Endodermal cell (in vitro differentiated cells): ENCODE data around the gene PIEZO2. TPM values are rescaled to one million over a fixed set of nuclear protein-coding genes. Genes with fewer than 3 reads are reported as not detected.
"Not testable (repeated sequence)": the region's sequence is repeated elsewhere in the genome, so short reads cannot be mapped to it uniquely, and the experiment has no call there.

Source experiments
- DNase-seq: peaks from one replicate; pipeline ENCODE4 v3.0.0-alpha.2; 2017
- H3K27ac ChIP-seq: 2 replicates; pipeline ENCODE4 v1.5.1; 2013; ENCODE audit warnings: mild to moderate bottlenecking, low read depth, low read length, moderate library complexity
- H3K27me3 ChIP-seq: 2 replicates; pipeline ENCODE4 v1.6.1; 2013; ENCODE audit warnings: mild to moderate bottlenecking, low read length, moderate library complexity; ENCODE audit not compliant: insufficient read depth, control insufficient read depth, poor library complexity, severe bottlenecking
- H3K36me3 ChIP-seq: 2 replicates; pipeline ENCODE4 v1.7.0; 2013; ENCODE audit warnings: mild to moderate bottlenecking, low read length, moderate library complexity; ENCODE audit not compliant: control insufficient read depth, insufficient read depth
- H3K4me1 ChIP-seq: one replicate; pipeline ENCODE4 v1.7.0; 2013; ENCODE audit warnings: low read length; ENCODE audit not compliant: control insufficient read depth, insufficient read depth
- H3K4me3 ChIP-seq: 2 replicates; pipeline ENCODE4 v1.5.1; 2013; ENCODE audit warnings: mild to moderate bottlenecking, low read length, moderate library complexity
- H3K9ac ChIP-seq: 2 replicates; pipeline ENCODE4 v1.6.1; 2013; ENCODE audit warnings: mild to moderate bottlenecking, low read length, moderate library complexity; ENCODE audit not compliant: poor library complexity, severe bottlenecking; ENCODE audit errors: extremely low read depth
- H3K9me3 ChIP-seq: 2 replicates; pipeline ENCODE4 v1.6.1; 2013; ENCODE audit warnings: mild to moderate bottlenecking, low read length, moderate library complexity; ENCODE audit not compliant: control insufficient read depth
- H3K27ac Mint-ChIP-seq: 2 replicates; pipeline ENCODE4 v1.8.0; 2020; ENCODE audit warnings: mixed read lengths
- H3K27me3 Mint-ChIP-seq: 2 replicates; pipeline ENCODE4 v1.8.0; 2021; ENCODE audit warnings: mild to moderate bottlenecking, mixed read lengths; ENCODE audit not compliant: insufficient read depth
- H3K36me3 Mint-ChIP-seq: 2 replicates; pipeline ENCODE4 v1.8.0; 2020; ENCODE audit warnings: low read depth, mixed read lengths
- H3K4me1 Mint-ChIP-seq: 2 replicates; pipeline ENCODE4 v1.8.0; 2020; ENCODE audit warnings: mixed read lengths
- H3K4me3 Mint-ChIP-seq: 2 replicates; pipeline ENCODE4 v1.8.0; 2020; ENCODE audit warnings: mild to moderate bottlenecking, moderate library complexity, mixed read lengths
- H3K9me3 Mint-ChIP-seq: 2 replicates; pipeline ENCODE4 v1.8.0; 2020; ENCODE audit warnings: mild to moderate bottlenecking, mixed read lengths
- WGBS, 2 experiments: methylation state at CpG; one replicate each; pipeline versions ENCODE4 v1.1.5 to v1.1.7; 2013; ENCODE audit warnings: missing lambda C conversion rate in 2 of 2, mixed read lengths in 1 of 2; ENCODE audit not compliant: insufficient coverage in 1 of 2, insufficient read length in 1 of 2; 5-methylcytosine and 5-hydroxymethylcytosine counted together
- total RNA-seq, 2 donors: library from RNA; stranded (reverse); fragmentation: NEBNext Ultra II Directional in 1 of 2; extraction: Animal tissue kit (Norgen Biotek cat#: 25700) in 1 of 2; gene quantifications; 2 replicates in 1 of 2; 3 replicates in 1 of 2; pipeline ENCODE4 v1.2.1, GENCODE V29; 2021
- TF ChIP-seq, protein P1 (sequence below): fragments of 200-600 bp; sonication (generic); conservative IDR thresholded peaks from 2 replicates; pipeline ENCODE4 v1.5.0; 2021; ENCODE audit warnings: antibody characterized with exemption, mild to moderate bottlenecking

The PIEZO2 gene
- total RNA-seq, 2 donors from 2014 or later: 7.3 to 12.1 TPM

- H3K27ac ChIP-seq: peak overlapping the region; percentile 79
- H3K9me3 Mint-ChIP-seq: no peaks in the 10 kb centered on the region
- no peaks in the 10 kb centered on the region for H3K36me3 ChIP-seq
- DNase-seq: no peak
- H3K4me3 Mint-ChIP-seq: no peak overlapping the region
- H3K9me3 ChIP-seq: no peaks in the 10 kb centered on the region
- 81 to 83% methylated on average over 12 to 13 of the region's 13 CpGs for WGBS, 2 experiments
- H3K36me3 Mint-ChIP-seq: no peaks in the 10 kb centered on the region
- peaks cover 9% of the 10 kb centered on the region for H3K4me1 Mint-ChIP-seq
- H3K27me3 ChIP-seq: no peaks in the 10 kb centered on the region
- TF ChIP-seq, protein P1, sequence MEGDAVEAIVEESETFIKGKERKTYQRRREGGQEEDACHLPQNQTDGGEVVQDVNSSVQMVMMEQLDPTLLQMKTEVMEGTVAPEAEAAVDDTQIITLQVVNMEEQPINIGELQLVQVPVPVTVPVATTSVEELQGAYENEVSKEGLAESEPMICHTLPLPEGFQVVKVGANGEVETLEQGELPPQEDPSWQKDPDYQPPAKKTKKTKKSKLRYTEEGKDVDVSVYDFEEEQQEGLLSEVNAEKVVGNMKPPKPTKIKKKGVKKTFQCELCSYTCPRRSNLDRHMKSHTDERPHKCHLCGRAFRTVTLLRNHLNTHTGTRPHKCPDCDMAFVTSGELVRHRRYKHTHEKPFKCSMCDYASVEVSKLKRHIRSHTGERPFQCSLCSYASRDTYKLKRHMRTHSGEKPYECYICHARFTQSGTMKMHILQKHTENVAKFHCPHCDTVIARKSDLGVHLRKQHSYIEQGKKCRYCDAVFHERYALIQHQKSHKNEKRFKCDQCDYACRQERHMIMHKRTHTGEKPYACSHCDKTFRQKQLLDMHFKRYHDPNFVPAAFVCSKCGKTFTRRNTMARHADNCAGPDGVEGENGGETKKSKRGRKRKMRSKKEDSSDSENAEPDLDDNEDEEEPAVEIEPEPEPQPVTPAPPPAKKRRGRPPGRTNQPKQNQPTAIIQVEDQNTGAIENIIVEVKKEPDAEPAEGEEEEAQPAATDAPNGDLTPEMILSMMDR: no peak
- no peak overlapping the region for H3K4me3 ChIP-seq
- H3K27me3 Mint-ChIP-seq: peaks cover 2% of the 10 kb centered on the region
- H3K27ac Mint-ChIP-seq: no peak overlapping the region
- peaks cover 3% of the 10 kb centered on the region for H3K4me1 ChIP-seq
- no peak overlapping the region for H3K9ac ChIP-seq
Measured at GRCh38 chr18:10660179-10660884, 489.0 kb downstream of the PIEZO2 start.

- Mint-ChIP-seq H3K9me3 (no peaks in the 10 kb centered on the region), H3K4me3 (no peak overlapping the region), H3K36me3 (no peaks in the 10 kb centered on the region), H3K27me3 (peaks cover 2% of the 10 kb centered on the region), H3K27ac (no peak overlapping the region), H3K4me1 (peaks cover 9% of the 10 kb centered on the region)
- H3K4me1 ChIP-seq: peaks cover 3% of the 10 kb centered on the region
- 72 to 100% methylated on average over 3 to 5 of the region's 5 CpGs for WGBS, 2 experiments
- H3K27ac ChIP-seq: peak overlapping the region; percentile 79
- no peaks in the 10 kb centered on the region for H3K36me3 ChIP-seq
- no peaks in the 10 kb centered on the region for H3K9me3 ChIP-seq
- TF ChIP-seq, protein P1: no peak
- no peak overlapping the region for H3K4me3 ChIP-seq
- no peak overlapping the region for H3K9ac ChIP-seq
- no peak for DNase-seq
- H3K27me3 ChIP-seq: no peaks in the 10 kb centered on the region
Measured at GRCh38 chr18:10659594-10659993, 489.8 kb downstream of the PIEZO2 start.

DNA sequence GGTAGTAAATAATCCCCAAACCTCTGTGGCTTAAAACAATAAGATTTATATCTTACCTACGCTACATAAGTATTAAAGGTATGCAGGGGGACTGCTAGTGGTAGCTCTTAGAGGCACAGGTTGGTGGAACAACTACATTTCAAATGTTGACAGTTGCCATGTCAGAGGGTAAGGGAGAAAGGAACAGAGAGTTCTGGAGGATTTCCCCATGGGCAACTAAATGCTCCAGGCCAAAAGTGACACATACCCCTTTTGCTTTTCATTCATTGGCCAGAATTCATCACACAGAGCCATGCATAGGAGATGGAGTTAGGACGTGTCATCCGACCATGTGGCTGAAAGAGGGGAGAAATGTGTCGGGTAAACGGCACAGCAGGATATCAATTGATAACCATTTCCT is 490.4 kb downstream of the PIEZO2 start:
- no peaks in the 10 kb centered on the region for H3K27me3 ChIP-seq
- Mint-ChIP-seq H3K27ac (no peak overlapping the region), H3K9me3 (no peaks in the 10 kb centered on the region), H3K36me3 (no peaks in the 10 kb centered on the region), H3K27me3 (peaks cover 2% of the 10 kb centered on the region), H3K4me1 (peaks cover 9% of the 10 kb centered on the region), H3K4me3 (no peak overlapping the region)
- no peak for DNase-seq
- 51 to 69% methylated on average over 4 to 5 of the region's 5 CpGs for WGBS, 2 experiments
- no peaks in the 10 kb centered on the region for H3K9me3 ChIP-seq
- H3K36me3 ChIP-seq: no peaks in the 10 kb centered on the region
- TF ChIP-seq, protein P1: no peak
- H3K4me1 ChIP-seq: peaks cover 3% of the 10 kb centered on the region
- no peak overlapping the region for H3K27ac ChIP-seq
- H3K9ac ChIP-seq: no peak overlapping the region
- no peak overlapping the region for H3K4me3 ChIP-seq

DNA sequence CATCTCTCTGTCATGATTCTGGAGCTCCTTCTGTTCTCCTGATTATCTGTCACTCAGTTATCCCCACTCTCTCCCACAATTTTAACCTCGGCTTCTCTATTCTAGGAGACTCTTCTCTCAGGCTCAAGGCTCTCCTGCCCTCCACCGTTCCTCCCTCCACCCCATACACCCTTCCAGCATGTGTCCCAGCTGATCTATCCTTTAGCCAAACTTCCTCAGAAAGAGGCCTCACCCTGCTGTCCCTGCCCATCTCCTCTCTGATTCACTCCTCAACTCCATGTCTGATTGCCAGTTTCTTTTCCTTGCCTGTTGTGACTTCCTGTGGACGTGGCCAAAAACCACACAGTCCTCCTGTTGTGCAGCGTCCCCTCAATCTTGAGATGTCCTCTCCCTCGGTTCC is 505.4 kb downstream of the PIEZO2 start:
- not testable (repeated sequence) for H3K9ac ChIP-seq, H3K27ac ChIP-seq, H3K36me3 ChIP-seq, H3K4me1 Mint-ChIP-seq, H3K9me3 ChIP-seq, H3K4me1 ChIP-seq, H3K27me3 ChIP-seq, H3K27me3 Mint-ChIP-seq, H3K9me3 Mint-ChIP-seq, H3K36me3 Mint-ChIP-seq, H3K27ac Mint-ChIP-seq, DNase-seq, H3K4me3 ChIP-seq, H3K4me3 Mint-ChIP-seq
- WGBS, 2 experiments: 100% methylated on average over 1 of the region's 5 CpGs; no CpG with 5 or more reads in 1 of the 2 experiments

DNA sequence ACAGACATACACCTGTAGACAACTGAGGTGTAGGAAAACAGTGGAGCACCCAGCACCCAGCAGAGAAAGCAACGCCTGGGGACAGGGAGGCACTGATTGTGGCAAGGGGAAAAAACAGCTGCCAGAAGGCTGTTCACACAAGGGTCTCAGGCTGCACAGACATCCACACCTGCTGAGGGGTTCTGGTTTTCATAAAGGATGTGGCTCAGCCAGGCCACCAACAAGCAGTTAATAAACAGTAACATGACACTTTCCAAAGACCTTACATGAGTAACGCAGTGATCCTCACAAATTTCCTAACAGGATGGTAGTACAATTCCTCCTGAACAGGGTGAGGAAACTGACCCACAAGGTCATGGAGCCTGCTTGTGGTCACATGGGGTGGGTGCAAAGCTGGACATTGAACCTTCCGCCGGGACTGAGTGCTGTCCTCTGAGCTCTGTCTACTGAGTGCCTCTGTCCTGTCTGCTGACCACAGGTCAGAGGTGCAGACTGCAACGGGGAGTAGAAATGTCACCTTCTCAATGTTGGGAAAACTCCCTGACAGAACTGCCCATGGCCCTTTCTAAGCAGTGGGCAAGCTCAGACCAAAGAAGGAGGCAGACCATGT is 506.3 kb downstream of the PIEZO2 start:
- not testable (repeated sequence) for H3K4me3 Mint-ChIP-seq, H3K4me1 Mint-ChIP-seq
- no CpG with 5 or more reads among the region's 5 CpGs for WGBS, 2 experiments

More for the DNA sequence above, 506.3 kb downstream of the PIEZO2 start:
- H3K36me3 Mint-ChIP-seq, H3K27me3 ChIP-seq, H3K36me3 ChIP-seq, H3K4me3 ChIP-seq, H3K27ac Mint-ChIP-seq, H3K4me1 ChIP-seq, H3K9me3 ChIP-seq, H3K27ac ChIP-seq, H3K27me3 Mint-ChIP-seq, H3K9ac ChIP-seq, H3K9me3 Mint-ChIP-seq, DNase-seq: not testable (repeated sequence)
